ENCODE data around the gene UTS2R.

Gene UTS2R

GRCh38 chr17:82403662-82404660 lies 32.4 kb downstream of the UTS2R start:
- Histone ChIP-seq H3K4me3 (ENCODE audit: low read depth in 1 of 2, low read length in 2 of 2) (no peak overlapping the region), H3K9ac (ENCODE audit: low read depth, low read length) (no peak overlapping the region), H3K27ac (ENCODE audit: low read length) (no peak overlapping the region), H2AFZ (ENCODE audit: low read depth, low read length) (no peak overlapping the region), H4K20me1 (ENCODE audit: insufficient read depth, low read length) (0 out of 2 replicates have a peak, but pooled peaks cover 2% of the 10 kb centered on the region), H3K36me3 (ENCODE audit: insufficient read depth, low read length) (peaks cover 31% of the 10 kb centered on the region), H3K4me2 (ENCODE audit: insufficient read depth, low read length) (no peak overlapping the region), H3K4me1 (ENCODE audit: insufficient read depth, low read length) (no peaks in the 10 kb centered on the region), H3K79me2 (ENCODE audit: insufficient read depth, low read length) (no peaks in the 10 kb centered on the region), H3K9me3 (ENCODE audit: insufficient read depth, low read length, severe bottlenecking) (no peaks in the 10 kb centered on the region), H3K27me3 (ENCODE audit: insufficient read depth, low read length, poor library complexity) (no peaks in the 10 kb centered on the region)
- DNase-seq (no peak), ATAC-seq (ENCODE audit: insufficient read depth, low read depth) (no peak)
- TF ChIP-seq, protein P1, sequence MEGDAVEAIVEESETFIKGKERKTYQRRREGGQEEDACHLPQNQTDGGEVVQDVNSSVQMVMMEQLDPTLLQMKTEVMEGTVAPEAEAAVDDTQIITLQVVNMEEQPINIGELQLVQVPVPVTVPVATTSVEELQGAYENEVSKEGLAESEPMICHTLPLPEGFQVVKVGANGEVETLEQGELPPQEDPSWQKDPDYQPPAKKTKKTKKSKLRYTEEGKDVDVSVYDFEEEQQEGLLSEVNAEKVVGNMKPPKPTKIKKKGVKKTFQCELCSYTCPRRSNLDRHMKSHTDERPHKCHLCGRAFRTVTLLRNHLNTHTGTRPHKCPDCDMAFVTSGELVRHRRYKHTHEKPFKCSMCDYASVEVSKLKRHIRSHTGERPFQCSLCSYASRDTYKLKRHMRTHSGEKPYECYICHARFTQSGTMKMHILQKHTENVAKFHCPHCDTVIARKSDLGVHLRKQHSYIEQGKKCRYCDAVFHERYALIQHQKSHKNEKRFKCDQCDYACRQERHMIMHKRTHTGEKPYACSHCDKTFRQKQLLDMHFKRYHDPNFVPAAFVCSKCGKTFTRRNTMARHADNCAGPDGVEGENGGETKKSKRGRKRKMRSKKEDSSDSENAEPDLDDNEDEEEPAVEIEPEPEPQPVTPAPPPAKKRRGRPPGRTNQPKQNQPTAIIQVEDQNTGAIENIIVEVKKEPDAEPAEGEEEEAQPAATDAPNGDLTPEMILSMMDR (IDR thresholded peaks at IDR 0.05; ENCODE audit: borderline replicate concordance, extremely low read depth, low read length, poor library complexity, severe bottlenecking) = no peak
- no peak for TF ChIP-seq EZH2 (IDR thresholded peaks at IDR 0.05; ENCODE audit: borderline replicate concordance, low read depth, low read length, severe bottlenecking)

DNA sequence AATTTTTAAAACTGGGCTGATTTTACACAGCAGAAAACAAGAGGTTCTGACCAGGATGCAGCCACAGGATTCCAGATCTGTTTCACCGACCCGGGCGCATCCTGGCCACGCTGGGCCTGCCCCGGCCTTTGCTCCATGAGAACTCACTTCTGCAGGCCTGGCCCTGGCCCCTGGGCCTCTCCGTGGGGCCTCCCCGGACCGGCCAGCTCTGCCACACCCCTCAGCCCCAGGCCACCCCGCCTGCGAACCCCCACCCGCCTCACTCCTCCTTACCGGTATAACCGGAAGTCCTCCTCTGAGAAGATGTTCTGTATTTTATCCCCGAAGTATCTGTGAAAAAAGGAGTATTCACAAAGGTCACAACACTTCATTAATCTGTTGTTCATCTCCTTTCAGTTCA lies 33.5 kb downstream of the UTS2R start:
- H3K9ac ChIP-seq (ENCODE audit: low read depth, low read length) = no peak overlapping the region
- H3K27me3 ChIP-seq (ENCODE audit: insufficient read depth, low read length, poor library complexity) = no peaks in the 10 kb centered on the region
- ATAC-seq (ENCODE audit: insufficient read depth, low read depth) = no peak
- H3K4me2 ChIP-seq (ENCODE audit: insufficient read depth, low read length) = no peak overlapping the region
- no peaks in the 10 kb centered on the region for H3K9me3 ChIP-seq (ENCODE audit: insufficient read depth, low read length, severe bottlenecking)
- TF ChIP-seq, protein P1 (IDR thresholded peaks at IDR 0.05; ENCODE audit: borderline replicate concordance, extremely low read depth, low read length, poor library complexity, severe bottlenecking) = no peak
- no peak for TF ChIP-seq EZH2 (IDR thresholded peaks at IDR 0.05; ENCODE audit: borderline replicate concordance, low read depth, low read length, severe bottlenecking)
- no peaks in the 10 kb centered on the region for H3K4me1 ChIP-seq (ENCODE audit: insufficient read depth, low read length)
- no peaks in the 10 kb centered on the region for H3K79me2 ChIP-seq (ENCODE audit: insufficient read depth, low read length)
- H4K20me1 ChIP-seq (ENCODE audit: insufficient read depth, low read length) = 0 out of 2 replicates have a peak, but pooled peaks cover 2% of the 10 kb centered on the region
- no peak overlapping the region for H3K4me3 ChIP-seq (ENCODE audit: low read depth in 1 of 2, low read length in 2 of 2)
- no peak overlapping the region for H3K27ac ChIP-seq (ENCODE audit: low read length)
- H2AFZ ChIP-seq (ENCODE audit: low read depth, low read length) = no peak overlapping the region
- DNase-seq = no peak
- peaks cover 27% of the 10 kb centered on the region for H3K36me3 ChIP-seq (ENCODE audit: insufficient read depth, low read length)

- Histone ChIP-seq H3K9ac (ENCODE audit: low read depth, low read length) (no peak overlapping the region), H3K4me2 (ENCODE audit: insufficient read depth, low read length) (no peak overlapping the region), H4K20me1 (ENCODE audit: insufficient read depth, low read length) (0 out of 2 replicates have a peak, but pooled peaks cover 2% of the 10 kb centered on the region), H3K4me1 (ENCODE audit: insufficient read depth, low read length) (no peaks in the 10 kb centered on the region), H3K27me3 (ENCODE audit: insufficient read depth, low read length, poor library complexity) (no peaks in the 10 kb centered on the region), H3K9me3 (ENCODE audit: insufficient read depth, low read length, severe bottlenecking) (no peaks in the 10 kb centered on the region), H3K4me3 (ENCODE audit: low read depth in 1 of 2, low read length in 2 of 2) (no peak overlapping the region), H3K36me3 (ENCODE audit: insufficient read depth, low read length) (peaks cover 30% of the 10 kb centered on the region), H2AFZ (ENCODE audit: low read depth, low read length) (no peak overlapping the region), H3K79me2 (ENCODE audit: insufficient read depth, low read length) (peaks cover 3% of the 10 kb centered on the region; the same call in 1 of the 2 replicates), H3K27ac (ENCODE audit: low read length) (no peak overlapping the region)
- DNase-seq (no peak), ATAC-seq (ENCODE audit: insufficient read depth, low read depth) (no peak)
- TF ChIP-seq, protein P1 (IDR thresholded peaks at IDR 0.05; ENCODE audit: borderline replicate concordance, extremely low read depth, low read length, poor library complexity, severe bottlenecking) = no peak
- TF ChIP-seq EZH2 (IDR thresholded peaks at IDR 0.05; ENCODE audit: borderline replicate concordance, low read depth, low read length, severe bottlenecking) = no peak
Observed at GRCh38 chr17:82406131-82406671, 34.6 kb downstream of the UTS2R start.

Measured in DND-41 (cell line).